OCI-LY1 (cell line): ENCODE data around the gene NAPG.

ENCODE experiments used
- CTCF ChIP-seq: fragments of 200-600 bp; sonication (generic), shearing (Covaris generic); IDR thresholded peaks from 2 replicates; pipeline ENCODE4 v1.5.1; 2017; ENCODE audit warnings: mild to moderate bottlenecking, antibody characterized with exemption, low read length, moderate library complexity, mixed read lengths
- EZH2 ChIP-seq: fragments of 200-600 bp; sonication (generic), shearing (Covaris generic); IDR thresholded peaks from 2 replicates; pipeline ENCODE4 v1.8.0; 2017; ENCODE audit warnings: borderline replicate concordance, mixed run types, mild to moderate bottlenecking, antibody characterized with exemption, low read length, moderate library complexity, mixed read lengths

- TF ChIP-seq CTCF (no peak), EZH2 (no peak)
Measured at GRCh38 chr18:10552226-10552625, 26.4 kb downstream of the NAPG start.
